ENCODE data around the gene KIAA1671.

The KIAA1671 gene

DNA sequence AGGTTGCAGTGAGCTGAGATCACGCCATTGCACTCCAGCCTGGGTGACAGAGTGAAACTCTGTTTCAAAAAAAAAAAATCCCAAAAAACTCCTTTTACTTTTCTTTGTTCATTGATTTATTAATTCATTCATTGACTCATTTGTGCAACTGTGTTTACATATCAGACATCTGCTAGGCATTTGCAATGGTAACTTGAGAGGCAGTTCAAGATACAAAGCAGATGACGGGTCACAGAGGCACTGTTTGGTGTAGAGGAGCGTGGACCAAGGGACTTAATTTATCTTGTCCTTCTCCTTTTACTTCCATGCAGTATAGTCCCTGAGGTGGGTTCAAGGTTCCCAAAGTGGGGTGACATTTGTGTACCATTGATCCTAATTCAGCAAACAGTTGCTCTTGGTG lies 71.4 kb downstream of the KIAA1671 start:
- no peak for DNase-seq
- in situ Hi-C loops (cut with HindIII; ENCODE audit: low pct_ligation_motif_present, low sequenced_read_pairs), result no loop called here
- TF ChIP-seq, protein P1, sequence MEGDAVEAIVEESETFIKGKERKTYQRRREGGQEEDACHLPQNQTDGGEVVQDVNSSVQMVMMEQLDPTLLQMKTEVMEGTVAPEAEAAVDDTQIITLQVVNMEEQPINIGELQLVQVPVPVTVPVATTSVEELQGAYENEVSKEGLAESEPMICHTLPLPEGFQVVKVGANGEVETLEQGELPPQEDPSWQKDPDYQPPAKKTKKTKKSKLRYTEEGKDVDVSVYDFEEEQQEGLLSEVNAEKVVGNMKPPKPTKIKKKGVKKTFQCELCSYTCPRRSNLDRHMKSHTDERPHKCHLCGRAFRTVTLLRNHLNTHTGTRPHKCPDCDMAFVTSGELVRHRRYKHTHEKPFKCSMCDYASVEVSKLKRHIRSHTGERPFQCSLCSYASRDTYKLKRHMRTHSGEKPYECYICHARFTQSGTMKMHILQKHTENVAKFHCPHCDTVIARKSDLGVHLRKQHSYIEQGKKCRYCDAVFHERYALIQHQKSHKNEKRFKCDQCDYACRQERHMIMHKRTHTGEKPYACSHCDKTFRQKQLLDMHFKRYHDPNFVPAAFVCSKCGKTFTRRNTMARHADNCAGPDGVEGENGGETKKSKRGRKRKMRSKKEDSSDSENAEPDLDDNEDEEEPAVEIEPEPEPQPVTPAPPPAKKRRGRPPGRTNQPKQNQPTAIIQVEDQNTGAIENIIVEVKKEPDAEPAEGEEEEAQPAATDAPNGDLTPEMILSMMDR (IDR thresholded peaks at IDR 0.05; ENCODE audit: low read depth, low read length, missing control alignments), result no peak
- H3K36me3 ChIP-seq (replicated peaks), result no peaks in the 10 kb centered on the region
- H3K4me3 ChIP-seq (ENCODE audit: low read depth, low read length), result no peak overlapping the region
- no peak overlapping the region for H3K27ac ChIP-seq
- H3K27me3 ChIP-seq (replicated peaks), result no peaks in the 10 kb centered on the region

DNA sequence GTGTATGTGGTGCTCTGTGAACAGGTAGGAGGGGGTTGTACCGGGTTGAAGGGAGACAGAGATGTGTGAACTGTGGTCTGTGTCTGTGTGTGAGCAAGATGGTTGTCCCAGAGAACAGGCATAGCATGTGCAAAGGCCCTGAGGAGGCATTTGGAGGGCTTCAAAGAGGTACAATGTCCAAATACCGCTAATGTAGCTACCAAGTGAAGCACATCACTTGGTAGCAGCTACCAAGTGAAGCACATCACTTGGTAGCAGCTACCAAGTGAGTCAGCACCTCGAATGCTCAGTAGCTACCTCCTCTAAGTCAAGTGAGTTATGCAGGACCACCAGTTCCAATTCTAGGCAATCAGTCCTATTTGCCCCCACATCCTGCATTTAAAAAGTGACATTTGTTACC lies 72.4 kb downstream of the KIAA1671 start:
- Histone ChIP-seq H3K27ac (no peak overlapping the region), H3K36me3 (replicated peaks) (no peaks in the 10 kb centered on the region), H3K4me3 (ENCODE audit: low read depth, low read length) (no peak overlapping the region), H3K27me3 (replicated peaks) (no peaks in the 10 kb centered on the region)
- DNase-seq, result no peak
- TF ChIP-seq, protein P1 (IDR thresholded peaks at IDR 0.05; ENCODE audit: low read depth, low read length, missing control alignments), result no peak
- in situ Hi-C loops (cut with HindIII; ENCODE audit: low pct_ligation_motif_present, low sequenced_read_pairs), result no loop called here

DNA sequence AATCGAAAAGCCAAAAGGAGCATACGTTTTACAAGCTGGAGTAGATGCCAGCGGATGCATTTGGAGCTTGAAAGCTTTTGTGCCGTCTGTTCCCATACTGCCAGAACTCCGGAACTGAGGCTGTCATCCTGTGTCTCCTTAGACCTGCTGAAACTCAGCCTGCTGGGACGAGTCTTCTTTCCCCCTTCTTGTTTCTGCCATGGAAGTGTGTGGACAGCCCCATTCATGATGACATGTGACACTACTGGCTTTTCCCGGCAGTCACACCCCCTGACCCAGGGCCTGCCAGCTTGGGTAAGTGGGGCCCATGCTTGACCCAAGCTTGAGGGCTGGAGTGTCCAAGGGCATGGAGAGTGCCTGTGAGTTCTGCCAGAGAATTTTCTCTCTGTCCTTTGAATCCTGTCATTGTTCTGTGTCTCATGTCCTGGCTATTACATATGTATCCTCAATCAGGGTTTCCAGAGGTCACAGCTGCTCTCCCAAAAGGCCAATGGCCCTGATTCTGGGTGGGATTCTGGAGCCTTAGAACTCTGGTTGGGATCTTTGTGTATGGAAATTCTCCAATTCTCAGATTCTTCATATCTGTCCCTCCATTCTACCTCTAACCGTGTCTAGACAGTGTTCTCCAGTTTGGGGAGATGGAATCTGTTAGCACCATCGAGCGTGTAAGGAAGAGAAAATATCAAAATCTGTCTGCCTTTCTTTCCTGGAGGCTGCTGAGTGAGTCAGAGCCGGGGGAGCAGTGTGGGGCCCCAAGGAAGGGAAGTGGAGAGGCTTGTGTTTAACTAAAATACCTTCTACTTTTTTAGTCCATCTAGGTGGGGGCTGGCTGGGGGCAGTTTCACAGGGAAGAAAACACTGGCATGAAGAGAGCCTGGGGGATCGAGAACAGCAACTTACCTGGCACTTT lies 73.2 kb downstream of the KIAA1671 start:
- in situ Hi-C loops (cut with HindIII; ENCODE audit: low pct_ligation_motif_present, low sequenced_read_pairs), result no loop called here
- TF ChIP-seq, protein P1 (IDR thresholded peaks at IDR 0.05; ENCODE audit: low read depth, low read length, missing control alignments), result no peak
- no peak overlapping the region for H3K4me3 ChIP-seq (ENCODE audit: low read depth, low read length)
- no peaks in the 10 kb centered on the region for H3K27me3 ChIP-seq (replicated peaks)
- peak; percentile 48 for DNase-seq
- peak overlapping the region; percentile 9 for H3K27ac ChIP-seq
- H3K36me3 ChIP-seq (replicated peaks), result no peaks in the 10 kb centered on the region

DNA sequence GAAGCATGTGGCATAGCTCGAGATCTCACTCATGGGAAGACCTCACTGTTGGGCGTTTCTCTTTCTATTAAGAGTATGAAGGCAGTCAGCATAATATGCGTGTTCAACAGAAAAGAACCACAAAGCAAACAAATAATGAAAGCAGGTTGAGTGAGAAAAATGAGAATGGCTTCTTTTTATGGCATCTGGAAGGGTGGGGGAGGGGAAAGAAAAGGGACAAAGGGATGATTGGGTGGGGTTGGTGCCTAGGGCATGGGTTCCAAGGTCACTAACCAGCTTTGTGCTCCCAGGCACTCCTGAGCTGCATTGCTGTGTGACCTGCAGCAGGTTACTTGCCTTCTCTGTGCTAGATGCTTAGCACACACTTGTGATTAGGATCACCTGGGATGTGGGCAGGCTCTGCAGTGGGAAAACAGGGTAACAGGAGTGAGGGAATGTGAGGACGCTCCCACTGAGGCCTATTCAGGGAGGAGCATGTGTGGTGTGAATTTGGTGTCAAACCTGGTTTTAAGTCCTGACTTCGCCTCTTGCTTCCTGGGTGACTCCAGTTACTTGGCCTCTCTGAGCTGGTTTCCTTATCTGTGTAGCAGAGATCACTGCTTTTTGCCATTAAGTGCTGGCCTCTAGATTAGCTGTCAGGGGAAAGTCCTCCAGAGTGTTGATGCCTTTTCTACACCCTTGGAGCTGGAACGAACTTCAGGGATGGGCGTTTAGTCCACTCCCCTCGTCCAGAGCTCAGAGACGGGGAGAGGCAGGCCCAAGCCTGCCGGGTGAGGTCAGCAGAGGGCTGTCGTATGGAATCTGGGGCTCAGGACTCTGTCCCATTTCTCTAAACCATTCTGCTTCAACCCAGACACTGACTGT lies 74.8 kb downstream of the KIAA1671 start:
- in situ Hi-C loops (cut with HindIII; ENCODE audit: low pct_ligation_motif_present, low sequenced_read_pairs), result no loop called here
- no peaks in the 10 kb centered on the region for H3K27me3 ChIP-seq (replicated peaks)
- H3K27ac ChIP-seq, result no peak overlapping the region
- no peaks in the 10 kb centered on the region for H3K36me3 ChIP-seq (replicated peaks)
- no peak for DNase-seq
- H3K4me3 ChIP-seq (ENCODE audit: low read depth, low read length), result no peak overlapping the region
- TF ChIP-seq, protein P1 (IDR thresholded peaks at IDR 0.05; ENCODE audit: low read depth, low read length, missing control alignments), result no peak

DNA sequence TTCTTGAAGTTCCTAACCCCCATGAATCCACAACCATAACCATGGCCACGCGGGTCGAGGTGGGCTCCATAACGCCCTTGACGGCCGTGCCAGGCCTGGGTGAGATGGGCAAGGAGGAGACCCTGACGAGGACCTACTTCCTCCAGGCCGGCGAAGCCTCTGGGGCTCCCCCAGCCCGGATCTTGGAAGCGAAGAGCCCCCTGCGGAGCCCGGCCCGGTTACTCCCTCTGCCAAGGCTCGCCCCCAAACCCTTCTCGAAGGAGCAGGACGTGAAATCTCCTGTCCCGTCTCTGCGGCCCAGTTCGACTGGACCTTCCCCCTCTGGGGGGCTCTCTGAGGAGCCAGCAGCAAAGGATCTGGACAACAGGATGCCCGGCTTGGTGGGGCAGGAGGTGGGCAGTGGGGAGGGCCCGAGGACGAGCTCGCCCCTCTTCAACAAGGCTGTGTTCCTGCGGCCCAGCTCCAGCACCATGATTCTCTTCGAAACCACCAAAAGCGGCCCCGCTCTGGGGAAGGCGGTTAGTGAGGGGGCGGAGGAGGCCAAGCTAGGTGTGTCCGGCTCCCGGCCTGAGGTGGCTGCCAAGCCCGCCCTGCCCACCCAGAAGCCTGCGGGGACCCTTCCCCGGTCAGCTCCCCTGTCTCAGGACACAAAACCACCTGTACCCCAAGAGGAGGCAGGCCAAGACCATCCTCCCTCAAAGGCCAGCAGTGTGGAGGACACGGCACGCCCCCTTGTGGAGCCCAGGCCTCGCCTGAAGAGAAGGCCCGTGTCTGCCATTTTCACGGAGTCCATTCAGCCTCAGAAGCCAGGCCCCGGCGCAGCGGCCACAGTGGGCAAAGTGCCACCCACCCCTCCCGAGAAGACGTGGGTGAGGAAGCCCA lies 75.7 kb downstream of the KIAA1671 start:
- Histone ChIP-seq H3K27ac (no peak overlapping the region), H3K4me3 (ENCODE audit: low read depth, low read length) (no peak overlapping the region), H3K27me3 (replicated peaks) (no peaks in the 10 kb centered on the region), H3K36me3 (replicated peaks) (no peaks in the 10 kb centered on the region)
- in situ Hi-C loops (cut with HindIII; ENCODE audit: low pct_ligation_motif_present, low sequenced_read_pairs), result no loop called here
- TF ChIP-seq, protein P1 (IDR thresholded peaks at IDR 0.05; ENCODE audit: low read depth, low read length, missing control alignments), result peak; percentile 68
- DNase-seq, result peak; percentile 25

Measured in brain microvascular endothelial cell (primary cell).